Measurements from ENCODE around the gene LHX3. TPM values are rescaled to one million over a fixed set of nuclear protein-coding genes. Genes with fewer than 3 reads are reported as not detected.

The LHX3 gene
- total and polyA plus RNA-seq, 2 of the 4 experiments (the other 2 are of a cell fraction) = not detected

DNA sequence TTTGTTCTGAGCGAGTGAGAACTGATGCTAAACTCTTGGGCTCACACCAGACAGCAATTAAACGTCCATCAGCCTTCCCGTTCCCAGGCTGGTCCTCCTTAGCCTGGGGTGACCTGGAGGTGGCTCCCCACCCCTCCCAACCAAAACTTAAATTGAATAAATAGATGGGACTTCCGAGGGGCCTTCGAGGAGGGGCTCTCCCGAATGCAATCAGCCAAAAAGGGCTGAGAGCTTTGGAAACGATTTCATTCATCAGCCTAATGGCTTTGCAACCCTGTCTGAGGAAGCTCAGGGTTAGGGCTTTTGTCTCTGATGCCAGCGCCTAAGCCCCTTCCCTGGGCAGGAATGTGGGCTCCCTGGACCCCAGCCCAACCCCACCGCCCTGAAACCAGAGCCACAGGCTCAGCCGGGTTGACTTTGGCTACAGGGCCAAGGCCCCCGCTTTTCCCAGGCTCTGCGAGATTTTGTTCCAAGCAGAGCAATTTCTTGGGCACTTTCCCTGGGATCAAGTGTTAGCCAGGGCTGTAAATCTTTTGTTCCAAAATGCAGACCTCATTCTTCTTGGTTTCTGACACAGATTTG is 29.2 kb downstream of the LHX3 start:
- in situ Hi-C loops (cut with MboI; ENCODE audit: low sequenced_read_pairs) (no loop called here), dilution Hi-C loops (cut with HindIII; ENCODE audit: low sequenced_read_pairs, unreplicated experiment) (no loop called here), intact Hi-C loops (cut with micrococcal nuclease) (no loop called here)
- Histone ChIP-seq H3K79me1 (ENCODE audit: low read depth in 1 of 2, low read length in 2 of 2) (no peaks in the 10 kb centered on the region), H2BK20ac (ENCODE audit: low read depth, low read length) (no peak overlapping the region), H3K4me2 (ENCODE audit: low read depth, low read length) (no peak overlapping the region), H3K18ac (ENCODE audit: low read depth, low read length) (no peak overlapping the region), H3K27me3 (ENCODE audit: control insufficient read depth, insufficient read depth, low read length) (peaks cover 52% of the 10 kb centered on the region), H4K8ac (ENCODE audit: low read depth in 2 of 2, low read length in 2 of 2) (no peak overlapping the region), H3K27ac (ENCODE audit: insufficient read depth, low read length) (no peak overlapping the region), H2AK5ac (ENCODE audit: low read depth, low read length) (no peak overlapping the region), H2BK5ac (ENCODE audit: low read depth, low read length, poor library complexity, severe bottlenecking) (no peak overlapping the region), H3K23ac (ENCODE audit: low read depth, low read length) (no peak overlapping the region), H3K4me3 (ENCODE audit: insufficient read depth, low read depth, low read length) (no peak overlapping the region), H4K91ac (ENCODE audit: insufficient read depth, low read depth, low read length) (no peak overlapping the region), H4K5ac (ENCODE audit: low read depth, low read length) (no peak overlapping the region), H2AFZ (replicated peaks; ENCODE audit: low read length, poor library complexity) (no peak overlapping the region), H3K36me3 (ENCODE audit: control insufficient read depth, insufficient read depth, low read length) (no peaks in the 10 kb centered on the region), H4K20me1 (ENCODE audit: insufficient read depth, low read length) (no peaks in the 10 kb centered on the region), H2AK9ac (replicated peaks; ENCODE audit: low read depth, low read length, poor library complexity) (no peak overlapping the region), H3K9me3 (ENCODE audit: control insufficient read depth, insufficient read depth, low read length) (no peaks in the 10 kb centered on the region), H3K9me1 (ENCODE audit: insufficient read depth, low read length) (no peaks in the 10 kb centered on the region), H3K4me1 (ENCODE audit: control insufficient read depth, insufficient read depth, low read length) (no peaks in the 10 kb centered on the region), H2BK120ac (ENCODE audit: low read depth, low read length) (no peak overlapping the region), H2BK15ac (ENCODE audit: low read depth, low read length) (no peak overlapping the region), H3K4ac (ENCODE audit: low read depth, low read length) (no peak overlapping the region), H3K9ac (ENCODE audit: low read depth, low read length) (no peak overlapping the region), H3K14ac (replicated peaks; ENCODE audit: low read depth, low read length) (no peak overlapping the region), H3K56ac (ENCODE audit: extremely low read depth, insufficient read depth, low read length) (no peak overlapping the region)
- BruUV-seq (replicated peaks) = no TSS peak
- no peak for ATAC-seq (ENCODE audit: low read depth)
- DNase-seq = no peak
- ChIA-PET CTCF (interaction anchor here (0.6 to 0.7 kb wide), 2 partner anchors 25 to 107 kb away, joined by 3 read pairs; no protein-coding TSS in a partner anchor), POLR2A (ENCODE audit: unreplicated experiment) (no interaction called here)
- TF ChIP-seq RCOR1 (IDR thresholded peaks at IDR 0.05; ENCODE audit: insufficient replicate concordance, low read length) (no peak), POLR2A (IDR thresholded peaks at IDR 0.05; ENCODE audit: low read depth, low read length) (no peak), MAFK (IDR thresholded peaks at IDR 0.05; ENCODE audit: low read depth, low read length) (no peak)
- 0% methylated on average over 1 of the region's 12 CpGs; no CpG with 5 or more reads in 1 of the 2 experiments for WGBS, 2 experiments (ENCODE audit: extremely low coverage in 2 of 2, insufficient read length in 1 of 2)

All from IMR-90 (cell line).